Neural progenitor cell (in vitro differentiated cells): Measurements from ENCODE around the gene FCER2.

ENCODE experiments used
- CTCF ChIP-seq: fragments of 200-600 bp; sonication (generic); IDR thresholded peaks from 2 replicates; pipeline ENCODE4 v1.5.1; 2017; ENCODE audit warnings: antibody characterized with exemption, mild to moderate bottlenecking
- EZH2phosphoT487 ChIP-seq: fragments of 200-600 bp; sonication (generic); IDR thresholded peaks from 2 replicates; pipeline ENCODE4 v1.6.1; 2017; ENCODE audit warnings: antibody characterized with exemption

- TF ChIP-seq CTCF: no peak
- TF ChIP-seq EZH2phosphoT487: no peak
These were observed 2.2 kb downstream of the FCER2 start for GRCh38 chr19:7699417-7700401.
